IPS-18a (cell line): ENCODE data around the gene NUP210.

ENCODE experiments used
- H3K27ac ChIP-seq: one replicate; pipeline ENCODE4 v1.5.1; 2013; ENCODE audit warnings: low read length
- H3K27me3 ChIP-seq: one replicate; pipeline ENCODE4 v1.6.1; 2013; ENCODE audit warnings: mild to moderate bottlenecking, low read length; ENCODE audit not compliant: control insufficient read depth, insufficient read depth
- H3K36me3 ChIP-seq: one replicate; pipeline ENCODE4 v1.6.1; 2013; ENCODE audit warnings: low read depth, low read length; ENCODE audit not compliant: control insufficient read depth
- H3K4me1 ChIP-seq: one replicate; pipeline ENCODE4 v1.6.1; 2013; ENCODE audit warnings: low read depth, low read length; ENCODE audit not compliant: control insufficient read depth
- H3K4me3 ChIP-seq: one replicate; pipeline ENCODE4 v1.5.1; 2013; ENCODE audit warnings: low read length
- H3K9ac ChIP-seq: one replicate; pipeline ENCODE4 v1.6.1; 2013; ENCODE audit warnings: mild to moderate bottlenecking, low read length, moderate library complexity
- H3K9me3 ChIP-seq: one replicate; pipeline ENCODE4 v1.6.1; 2013; ENCODE audit warnings: low read depth, low read length; ENCODE audit not compliant: control insufficient read depth

The NUP210 gene

GRCh38 chr3:13341229-13341905 lies 78.8 kb downstream of the NUP210 start:
- H3K9me3 ChIP-seq = no peaks in the 10 kb centered on the region
- no peak overlapping the region for H3K4me3 ChIP-seq
- no peak overlapping the region for H3K27ac ChIP-seq
- H3K36me3 ChIP-seq = peaks cover 20% of the 10 kb centered on the region
- no peaks in the 10 kb centered on the region for H3K27me3 ChIP-seq
- peaks cover 16% of the 10 kb centered on the region for H3K4me1 ChIP-seq
- no peak overlapping the region for H3K9ac ChIP-seq

DNA sequence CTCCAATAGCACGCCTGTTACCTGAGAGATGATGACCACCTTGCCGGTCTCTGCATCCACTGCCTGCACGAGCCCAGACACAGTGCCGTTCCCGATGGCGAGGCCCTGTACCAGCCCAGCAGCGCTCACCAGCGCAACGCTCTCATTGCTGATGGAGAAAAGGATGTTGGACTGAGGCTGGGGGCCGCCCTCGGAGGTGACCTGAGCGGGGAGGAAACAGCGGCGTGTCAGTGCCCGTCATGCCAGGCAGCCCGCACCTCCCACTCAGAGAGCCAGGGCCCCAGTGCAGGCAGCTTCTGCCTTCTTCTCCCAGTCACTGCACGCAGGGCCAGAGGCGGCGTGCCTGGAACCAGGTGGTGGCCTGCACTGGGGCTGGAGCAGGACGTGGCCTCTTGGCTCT lies 80.3 kb downstream of the NUP210 start:
- Histone ChIP-seq H3K9ac (no peak overlapping the region), H3K9me3 (no peaks in the 10 kb centered on the region), H3K4me1 (peaks cover 3% of the 10 kb centered on the region), H3K36me3 (peaks cover 20% of the 10 kb centered on the region), H3K27me3 (no peaks in the 10 kb centered on the region), H3K4me3 (no peak overlapping the region), H3K27ac (no peak overlapping the region)

DNA sequence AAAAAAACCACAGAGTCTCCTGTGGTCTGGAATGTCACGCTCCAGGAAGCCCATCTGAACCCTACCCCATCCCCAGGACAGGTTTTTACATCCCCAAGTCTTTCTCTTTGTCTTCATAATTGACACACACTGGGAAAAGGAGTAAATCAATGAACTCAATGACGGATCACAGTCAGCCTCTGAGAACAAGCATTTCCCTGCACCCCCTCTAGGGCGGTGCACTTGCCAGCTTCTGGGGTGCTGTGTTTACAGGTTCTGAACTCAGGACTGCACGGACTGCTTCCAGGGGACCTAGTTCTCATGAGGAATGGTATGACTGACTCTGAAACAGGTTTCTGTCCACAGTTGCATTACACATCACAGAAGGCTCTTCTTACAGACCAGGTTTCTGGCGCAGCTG lies 81.1 kb downstream of the NUP210 start:
- H3K36me3 ChIP-seq = peaks cover 20% of the 10 kb centered on the region
- no peak overlapping the region for H3K9ac ChIP-seq
- H3K4me3 ChIP-seq = no peak overlapping the region
- no peaks in the 10 kb centered on the region for H3K9me3 ChIP-seq
- no peak overlapping the region for H3K27ac ChIP-seq
- H3K27me3 ChIP-seq = no peaks in the 10 kb centered on the region
- peaks cover under 1% of the 10 kb centered on the region for H3K4me1 ChIP-seq

DNA sequence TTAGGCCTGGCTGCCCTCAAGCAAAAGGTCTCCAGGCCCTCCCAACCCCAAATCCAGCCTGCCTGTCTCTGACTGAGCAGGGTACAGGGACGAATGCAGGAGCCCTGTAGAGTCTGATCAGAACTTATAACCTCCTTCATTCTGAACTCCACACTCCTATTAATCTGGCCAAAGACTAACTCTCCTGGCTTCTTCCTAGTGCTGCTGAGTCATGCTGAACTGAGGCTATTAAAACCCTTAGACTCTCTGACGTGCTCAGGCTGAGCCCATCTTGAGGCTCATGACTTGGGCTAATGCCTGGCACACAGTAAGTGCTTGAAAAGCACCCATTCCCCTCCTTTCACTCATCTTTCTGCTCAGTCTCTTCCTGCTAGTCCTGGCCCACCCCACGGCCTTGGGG lies 81.9 kb downstream of the NUP210 start:
- Histone ChIP-seq H3K4me1 (no peaks in the 10 kb centered on the region), H3K9ac (no peak overlapping the region), H3K27me3 (no peaks in the 10 kb centered on the region), H3K27ac (no peak overlapping the region), H3K9me3 (no peaks in the 10 kb centered on the region), H3K36me3 (peaks cover 25% of the 10 kb centered on the region), H3K4me3 (no peak overlapping the region)

GRCh38 chr3:13336592-13336991 lies 83.5 kb downstream of the NUP210 start:
- H3K4me1 ChIP-seq = no peaks in the 10 kb centered on the region
- H3K36me3 ChIP-seq = peaks cover 41% of the 10 kb centered on the region
- no peak overlapping the region for H3K4me3 ChIP-seq
- H3K27ac ChIP-seq = no peak overlapping the region
- no peaks in the 10 kb centered on the region for H3K27me3 ChIP-seq
- H3K9ac ChIP-seq = no peak overlapping the region
- H3K9me3 ChIP-seq = no peaks in the 10 kb centered on the region

DNA sequence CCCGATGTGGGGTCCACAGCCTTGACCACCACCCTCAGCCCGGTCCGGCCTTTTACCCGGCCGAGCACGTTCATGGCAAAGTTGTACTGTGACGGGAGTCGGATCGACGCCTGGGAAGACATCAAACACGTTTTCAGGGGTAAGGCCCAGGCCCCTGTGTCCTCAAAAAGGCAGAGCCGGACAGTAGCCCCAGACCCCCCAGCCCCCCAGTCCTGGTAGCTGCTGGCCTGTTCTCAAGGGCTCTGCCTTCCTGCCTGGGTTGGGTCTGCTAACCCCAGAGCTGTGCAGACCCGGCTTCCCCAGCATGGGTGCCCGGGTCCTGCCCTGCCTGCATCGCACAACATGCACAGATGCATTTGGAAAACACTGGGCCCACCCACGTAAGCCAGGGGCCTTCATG lies 84.6 kb downstream of the NUP210 start:
- Histone ChIP-seq H3K4me3 (no peak overlapping the region), H3K9ac (no peak overlapping the region), H3K27ac (no peak overlapping the region), H3K36me3 (peaks cover 38% of the 10 kb centered on the region), H3K27me3 (no peaks in the 10 kb centered on the region), H3K4me1 (no peaks in the 10 kb centered on the region), H3K9me3 (no peaks in the 10 kb centered on the region)

DNA sequence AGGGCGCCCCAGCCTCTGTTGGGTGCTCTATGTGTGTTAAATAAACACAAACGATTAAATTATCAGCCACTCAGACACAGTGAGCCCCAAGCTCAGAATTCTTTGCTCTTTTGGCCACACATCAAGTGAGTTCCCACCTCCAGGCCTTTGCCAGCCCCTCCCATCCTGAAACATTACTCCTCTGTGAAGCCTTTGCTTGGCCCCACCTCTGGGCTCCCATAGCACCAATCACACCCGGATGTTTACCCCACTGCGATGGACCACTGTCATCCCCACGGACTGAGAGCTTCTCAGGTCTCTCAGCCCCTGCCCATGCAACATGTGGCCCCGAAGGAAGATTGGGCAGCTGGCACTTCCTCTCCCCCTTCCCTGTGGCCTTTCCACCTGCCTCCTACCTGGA lies 85.1 kb downstream of the NUP210 start:
- no peak overlapping the region for H3K9ac ChIP-seq
- H3K36me3 ChIP-seq = peaks cover 42% of the 10 kb centered on the region
- no peaks in the 10 kb centered on the region for H3K27me3 ChIP-seq
- H3K9me3 ChIP-seq = no peaks in the 10 kb centered on the region
- H3K4me3 ChIP-seq = no peak overlapping the region
- H3K4me1 ChIP-seq = no peaks in the 10 kb centered on the region
- H3K27ac ChIP-seq = no peak overlapping the region

- no peak overlapping the region for H3K9ac ChIP-seq
- no peaks in the 10 kb centered on the region for H3K4me1 ChIP-seq
- H3K27me3 ChIP-seq = no peaks in the 10 kb centered on the region
- peaks cover 50% of the 10 kb centered on the region for H3K36me3 ChIP-seq
- no peak overlapping the region for H3K27ac ChIP-seq
- no peak overlapping the region for H3K4me3 ChIP-seq
- H3K9me3 ChIP-seq = no peaks in the 10 kb centered on the region
Observed at GRCh38 chr3:13333236-13333897, 86.8 kb downstream of the NUP210 start.

DNA sequence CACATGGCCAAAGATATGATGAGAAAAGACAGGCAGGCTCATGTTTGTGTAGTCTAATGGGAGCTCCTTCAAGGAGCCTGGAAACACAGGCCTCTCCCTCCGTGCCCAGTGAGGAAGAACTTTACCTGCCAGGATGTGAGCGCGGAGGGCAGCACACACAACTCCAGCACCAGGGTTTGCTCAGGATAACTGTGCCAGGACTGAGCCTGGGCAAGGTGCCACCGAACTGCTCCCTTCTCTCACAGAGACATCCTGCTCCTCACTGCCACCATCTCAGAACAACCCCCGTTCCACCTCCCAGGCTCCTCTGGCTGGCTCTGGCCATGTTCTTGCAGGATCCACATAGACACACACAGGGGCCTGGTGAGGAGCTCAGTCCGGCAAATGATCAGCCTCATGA lies 87.4 kb downstream of the NUP210 start:
- H3K27ac ChIP-seq = no peak overlapping the region
- H3K36me3 ChIP-seq = peaks cover 55% of the 10 kb centered on the region
- no peaks in the 10 kb centered on the region for H3K4me1 ChIP-seq
- H3K27me3 ChIP-seq = no peaks in the 10 kb centered on the region
- H3K9me3 ChIP-seq = no peaks in the 10 kb centered on the region
- no peak overlapping the region for H3K4me3 ChIP-seq
- H3K9ac ChIP-seq = no peak overlapping the region

GRCh38 chr3:13332158-13332557 lies 88.0 kb downstream of the NUP210 start:
- H3K4me1 ChIP-seq = no peaks in the 10 kb centered on the region
- H3K9me3 ChIP-seq = no peaks in the 10 kb centered on the region
- no peak overlapping the region for H3K27ac ChIP-seq
- no peak overlapping the region for H3K4me3 ChIP-seq
- peaks cover 53% of the 10 kb centered on the region for H3K36me3 ChIP-seq
- H3K27me3 ChIP-seq = no peaks in the 10 kb centered on the region
- no peak overlapping the region for H3K9ac ChIP-seq

- Histone ChIP-seq H3K9me3 (no peaks in the 10 kb centered on the region), H3K36me3 (peaks cover 60% of the 10 kb centered on the region), H3K4me1 (no peaks in the 10 kb centered on the region), H3K4me3 (no peak overlapping the region), H3K9ac (no peak overlapping the region), H3K27me3 (no peaks in the 10 kb centered on the region), H3K27ac (no peak overlapping the region)
Observed at GRCh38 chr3:13329746-13330145, 90.4 kb downstream of the NUP210 start.

DNA sequence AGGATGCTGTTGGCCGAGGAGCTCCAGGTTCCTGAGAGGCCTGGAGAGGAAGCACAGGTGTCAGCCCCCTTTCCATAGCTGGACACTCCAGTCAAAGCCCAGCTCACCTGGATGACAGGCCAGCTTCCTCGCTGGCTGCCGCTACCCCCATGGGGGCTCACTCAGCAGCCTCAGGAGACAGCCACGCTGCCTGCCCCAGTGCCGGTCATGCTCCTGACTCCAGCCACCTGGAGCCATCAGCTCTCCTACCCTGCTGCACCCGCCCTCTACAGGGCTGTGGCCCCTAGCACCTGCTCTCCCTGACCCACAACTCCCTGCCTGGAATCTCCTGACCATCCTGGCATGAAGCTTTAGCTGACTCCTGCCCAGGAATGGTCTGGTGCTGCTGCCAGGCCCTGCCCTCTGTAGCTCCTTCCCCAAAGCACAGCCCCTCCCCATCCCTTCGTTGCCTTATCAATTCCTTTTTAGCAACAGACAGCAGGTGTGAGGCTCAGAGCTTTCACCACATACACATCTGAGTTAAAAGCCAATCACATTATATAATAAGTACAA lies 94.2 kb downstream of the NUP210 start:
- H3K9ac ChIP-seq = no peak overlapping the region
- H3K36me3 ChIP-seq = peaks cover 55% of the 10 kb centered on the region
- no peaks in the 10 kb centered on the region for H3K27me3 ChIP-seq
- H3K4me3 ChIP-seq = no peak overlapping the region
- no peaks in the 10 kb centered on the region for H3K4me1 ChIP-seq
- no peak overlapping the region for H3K27ac ChIP-seq
- no peaks in the 10 kb centered on the region for H3K9me3 ChIP-seq
